Stimulated activated CD4-positive, alpha-beta T cell treated with anti-CD3 and anti-CD28 coated beads, Interleukin-2, amount 100 ng/mL, for 4 hours (primary cell): ENCODE measurements around the gene TBC1D22B.

Source experiments
- DNase-seq: peaks from one replicate; pipeline ENCODE4 v3.0.0-alpha.2; 2020; ENCODE audit warnings: low read depth

TBC1D22B gene

DNA sequence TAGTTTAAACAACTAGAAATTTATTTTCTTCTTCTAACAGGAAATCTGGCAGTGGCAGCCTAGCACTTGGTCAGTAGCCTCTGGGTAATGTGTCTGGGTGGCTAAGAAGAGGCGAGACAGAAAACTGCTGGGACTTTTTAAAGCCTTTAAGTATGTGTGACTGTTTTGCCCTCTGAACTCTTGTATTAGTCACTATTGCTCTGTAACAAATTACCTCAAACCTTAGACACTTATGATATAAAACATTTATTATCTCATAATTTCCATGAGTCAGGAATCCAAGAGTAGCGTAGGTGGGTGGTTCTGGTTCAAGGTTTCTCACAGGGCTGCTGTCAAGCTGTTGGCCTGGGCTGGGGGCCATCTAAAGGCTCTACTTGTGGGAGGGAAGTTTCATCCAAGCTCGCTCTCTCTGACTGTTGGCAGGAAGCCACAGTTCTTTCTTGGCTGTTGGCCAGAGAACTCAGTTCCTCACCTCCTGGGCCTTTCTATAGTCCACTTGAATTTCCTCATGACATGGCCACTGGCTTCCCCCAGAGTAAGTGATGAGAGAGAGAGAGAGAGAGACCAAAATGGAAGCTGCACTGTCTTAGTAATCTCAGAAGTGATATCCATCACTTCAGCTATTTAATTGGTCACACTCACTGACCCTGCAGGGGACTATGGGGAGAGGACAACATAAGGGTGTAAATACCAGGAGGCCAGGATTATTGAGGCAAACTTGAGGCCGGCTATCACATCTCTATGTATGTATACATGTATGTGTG is 17.4 kb upstream of the TBC1D22B start:
- peak; percentile 68 for DNase-seq

DNA sequence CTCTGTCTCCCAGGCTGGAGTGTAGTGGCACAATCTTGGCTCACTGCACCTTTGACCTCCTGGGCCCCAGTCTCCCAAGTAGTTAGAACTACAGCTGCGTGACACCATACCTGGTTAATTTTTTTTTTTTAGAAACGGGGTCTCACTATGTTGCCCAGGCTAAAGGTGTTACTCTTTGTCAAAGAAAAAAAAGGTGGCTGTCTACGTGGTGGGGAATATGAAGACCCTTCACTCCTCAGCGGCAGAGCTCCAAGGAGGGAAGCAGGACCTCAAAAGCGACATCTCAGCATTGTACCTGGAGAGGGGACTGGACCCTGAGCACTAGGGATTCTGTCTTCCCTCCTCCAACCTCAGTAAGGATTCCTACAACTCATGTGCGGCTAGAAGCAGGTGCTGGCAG is 16.4 kb upstream of the TBC1D22B start:
- DNase-seq, result no peak

DNA sequence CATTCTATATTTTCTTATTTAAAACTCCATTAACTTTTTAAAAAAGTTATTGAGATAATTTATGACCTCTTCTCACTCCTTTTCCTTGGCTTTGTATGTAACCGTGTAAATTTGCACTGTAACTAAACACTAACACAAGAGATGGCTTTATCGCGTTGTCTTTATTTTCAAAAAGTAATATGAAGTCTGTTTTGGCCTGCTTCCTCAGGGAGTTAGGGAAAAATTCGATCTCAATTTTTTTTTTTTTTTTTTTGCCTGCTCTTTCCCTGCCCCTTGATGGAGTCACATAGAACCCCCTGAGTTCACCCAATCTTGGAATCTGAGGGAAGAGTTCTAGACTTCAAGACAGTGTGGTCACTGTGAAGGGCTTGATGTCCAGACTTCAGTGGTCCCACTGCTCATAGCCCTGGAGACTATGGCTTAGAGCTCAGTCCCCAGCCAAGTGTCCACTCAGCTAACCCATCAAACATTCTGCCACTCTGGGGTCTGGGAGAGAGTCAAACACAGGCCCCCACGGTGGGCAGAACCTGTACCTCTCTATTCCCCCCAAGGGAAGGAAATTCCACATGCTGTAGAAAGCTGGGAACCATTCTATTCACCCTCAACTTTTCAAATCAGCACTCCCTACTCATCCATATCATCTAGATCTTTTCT is 15.7 kb upstream of the TBC1D22B start:
- DNase-seq, result no peak

DNA sequence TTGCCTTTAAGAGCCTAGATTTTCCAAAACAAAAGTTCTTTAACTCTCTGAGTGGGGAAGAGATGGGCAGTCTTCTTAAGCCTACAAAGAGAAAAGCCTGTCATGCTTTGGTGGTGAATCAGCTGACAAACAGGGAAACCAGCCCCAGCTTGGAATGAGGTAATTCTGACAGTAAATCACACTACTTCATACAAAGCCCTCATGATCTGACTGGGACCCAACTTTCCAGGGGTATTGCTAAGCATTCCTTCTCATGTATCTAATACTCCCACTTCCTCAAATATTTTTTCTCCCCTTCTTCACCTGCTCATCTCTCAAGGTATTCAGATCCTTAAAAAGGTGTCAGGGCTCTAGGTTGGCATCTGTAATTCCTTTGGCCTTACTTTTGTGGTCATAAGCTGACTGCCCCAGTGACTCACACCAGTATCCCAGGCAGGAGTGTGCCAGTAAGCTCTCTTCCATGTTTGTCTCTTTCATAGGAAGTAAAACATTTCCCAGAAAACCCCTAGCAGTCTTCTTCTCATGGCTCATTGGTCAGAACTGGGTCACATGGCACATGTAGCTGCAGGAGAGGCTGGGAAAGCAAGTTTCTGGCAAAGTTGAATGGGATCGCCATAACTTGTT is 15.0 kb upstream of the TBC1D22B start:
- DNase-seq, result no peak

DNA sequence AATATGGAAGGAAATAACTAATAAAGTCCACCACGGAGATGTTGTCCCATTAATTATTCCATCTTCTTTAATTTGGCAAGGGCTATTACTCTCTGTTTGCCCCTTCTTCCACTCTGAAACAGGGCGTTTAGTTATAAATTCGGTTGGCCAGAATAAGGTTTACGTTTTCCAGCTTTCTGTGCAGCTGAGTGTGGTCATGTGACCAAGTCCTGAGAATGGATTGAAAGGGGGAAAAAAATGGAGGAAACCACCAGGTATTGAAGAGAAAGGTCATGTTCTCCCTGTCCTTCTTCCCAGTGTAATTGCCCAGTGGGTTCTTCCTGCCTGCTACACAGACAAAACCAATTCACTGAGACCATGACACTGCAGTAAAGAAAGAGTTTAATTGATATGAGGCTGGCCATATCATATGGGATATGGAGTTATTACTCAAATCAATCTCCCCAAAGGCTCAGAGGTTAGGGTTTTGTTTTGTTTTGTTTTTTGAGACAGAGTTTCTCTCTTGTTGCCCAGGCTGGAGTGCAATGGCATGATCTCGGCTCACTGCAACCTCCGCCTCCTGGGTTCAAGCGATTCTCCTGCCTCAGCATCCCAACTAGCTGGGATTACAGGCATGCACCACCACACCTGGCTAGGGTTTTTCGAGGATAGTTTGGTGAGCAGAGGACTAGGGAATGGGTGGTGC is 14.3 kb upstream of the TBC1D22B start:
- DNase-seq, result no peak

DNA sequence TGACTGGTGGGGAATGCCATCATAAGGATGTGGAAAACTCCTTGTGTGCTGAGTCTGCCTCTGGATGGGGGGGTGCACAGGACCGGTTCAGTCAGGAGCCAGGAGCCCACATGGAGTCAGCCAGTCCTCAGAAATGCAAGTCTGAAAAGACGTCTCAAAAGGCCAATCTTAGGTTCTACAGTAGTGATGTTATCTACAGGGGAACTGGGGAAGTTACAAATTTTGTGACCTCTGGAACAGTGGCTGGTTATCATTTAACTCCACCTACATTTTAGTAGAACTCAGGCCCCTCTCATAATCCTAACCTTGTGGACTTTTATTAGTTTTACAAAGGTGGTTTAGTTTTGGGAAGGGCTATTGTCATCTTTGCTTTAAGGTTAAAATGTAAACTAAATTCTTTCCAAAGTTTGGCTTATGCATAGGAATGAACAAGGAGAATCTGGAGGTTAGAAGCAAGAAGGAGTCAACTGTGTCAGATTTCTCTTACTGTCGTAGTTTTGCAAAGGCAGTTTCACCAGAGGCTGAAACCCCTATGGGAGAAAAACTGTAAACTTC is 13.7 kb upstream of the TBC1D22B start:
- no peak for DNase-seq

GRCh38 chr6:37244430-37245310 is 12.9 kb upstream of the TBC1D22B start:
- no peak for DNase-seq

DNA sequence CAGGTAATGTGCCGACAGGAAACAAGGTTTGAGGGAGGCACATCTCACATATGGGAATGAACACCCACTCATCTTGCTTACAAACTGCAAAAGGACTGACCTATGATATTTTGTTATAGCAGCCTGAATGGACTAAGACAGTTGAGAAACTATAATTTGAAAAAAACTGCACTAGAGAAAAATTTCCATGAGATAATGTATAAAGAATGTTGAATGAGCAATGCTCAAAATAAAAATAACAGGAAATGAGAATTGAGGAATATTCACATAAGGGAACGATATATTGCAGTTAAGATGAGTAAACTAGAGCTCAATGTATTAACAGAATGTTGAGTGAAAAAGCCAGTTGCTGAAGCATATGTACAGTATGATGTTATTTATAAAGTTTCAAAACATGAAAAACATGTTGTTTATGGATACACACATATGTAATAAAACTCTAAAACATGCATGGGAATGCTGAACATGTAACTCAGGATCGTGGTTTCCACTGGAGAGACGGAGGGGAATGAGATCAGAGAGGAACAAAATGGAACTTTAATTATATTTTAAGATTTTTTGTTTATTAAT is 6.3 kb upstream of the TBC1D22B start:
- no peak for DNase-seq

DNA sequence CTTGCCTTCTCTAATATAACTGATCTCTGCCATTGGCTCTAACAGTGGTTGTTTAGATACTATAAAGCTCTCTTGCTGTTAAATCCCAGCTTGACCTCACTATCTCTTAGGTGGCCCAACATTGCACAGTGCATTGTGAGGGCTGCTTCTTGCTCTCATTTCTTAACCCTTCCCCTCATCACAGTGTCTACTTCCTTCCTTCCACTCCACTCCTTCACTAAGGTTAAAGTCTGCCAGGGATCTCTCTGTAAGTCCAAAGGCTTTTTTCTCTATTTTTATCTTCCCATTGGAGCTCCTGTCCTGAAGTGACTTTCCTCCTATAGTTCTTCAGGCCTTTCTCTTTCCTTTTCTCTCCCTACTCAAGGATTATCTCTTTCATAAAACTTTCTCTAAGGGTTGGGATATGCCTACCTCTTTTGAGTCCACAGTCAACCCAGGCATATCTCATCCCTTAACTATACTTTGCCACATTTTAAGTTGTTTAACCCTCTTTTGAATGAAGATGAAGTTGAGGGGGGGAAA is 4.0 kb upstream of the TBC1D22B start:
- no peak for DNase-seq

- no peak for DNase-seq
Observed at GRCh38 chr6:37254881-37255280, 2.7 kb upstream of the TBC1D22B start.

GRCh38 chr6:37256692-37257319 is 766 bp upstream of the TBC1D22B start:
- DNase-seq, result no peak

DNA sequence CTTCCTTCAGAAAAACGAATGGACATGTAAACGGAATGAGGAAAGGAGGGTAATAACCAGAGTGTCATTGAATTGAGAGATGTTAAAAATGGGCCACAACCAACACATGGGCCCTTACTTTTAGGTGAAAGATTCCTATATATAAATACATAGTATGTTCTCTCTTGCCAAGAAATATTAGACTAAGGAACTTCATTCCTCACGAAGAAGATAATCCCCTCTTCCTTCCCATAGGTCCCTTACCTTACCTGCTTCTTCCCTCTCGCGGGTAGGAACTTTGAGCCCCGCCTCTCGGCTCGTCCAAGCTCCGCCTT is 295 bp upstream of the TBC1D22B start:
- DNase-seq, result no peak

- DNase-seq, result no peak
Observed at GRCh38 chr6:37258405-37259105, 983 bp downstream of the TBC1D22B start.

DNA sequence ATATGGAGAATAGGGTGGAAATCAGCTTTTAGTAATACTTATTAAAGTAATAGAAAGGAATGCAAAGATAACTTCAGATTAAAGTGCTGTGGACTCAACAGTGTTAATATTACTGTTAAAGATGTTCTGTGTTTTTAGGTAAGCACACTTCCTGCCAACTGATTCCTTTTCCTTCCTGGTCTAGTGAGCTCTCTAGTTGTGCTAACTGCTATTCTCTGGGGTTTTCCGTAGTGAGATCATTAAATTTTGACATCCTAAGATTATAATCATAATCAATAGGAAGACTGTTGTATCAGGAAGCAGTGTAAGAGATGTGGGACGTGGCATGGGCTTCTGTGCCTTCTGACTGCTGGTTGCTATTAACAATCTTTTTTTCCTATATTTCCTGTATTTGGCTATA is 1.6 kb downstream of the TBC1D22B start:
- DNase-seq, result no peak

- DNase-seq, result no peak
Observed at GRCh38 chr6:37260040-37260439, 2.5 kb downstream of the TBC1D22B start.

DNA sequence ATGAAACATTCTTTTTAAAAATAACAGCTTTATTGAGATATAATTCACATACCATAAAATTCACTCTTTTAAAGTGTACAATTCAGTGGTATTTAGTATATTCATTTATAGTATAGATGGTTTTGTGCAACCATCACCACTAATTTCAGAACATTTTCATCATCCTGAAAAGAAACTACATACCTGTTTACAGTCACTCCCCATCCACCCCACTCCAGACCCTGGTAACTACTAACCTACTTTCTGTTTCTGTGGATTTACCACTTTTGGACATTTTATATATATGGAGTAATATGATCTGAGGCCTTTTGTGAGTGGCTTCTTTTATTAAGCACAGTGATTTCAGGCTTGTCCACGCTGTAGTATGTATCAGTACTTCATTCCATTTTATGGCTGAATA is 2.9 kb downstream of the TBC1D22B start:
- DNase-seq, result no peak

DNA sequence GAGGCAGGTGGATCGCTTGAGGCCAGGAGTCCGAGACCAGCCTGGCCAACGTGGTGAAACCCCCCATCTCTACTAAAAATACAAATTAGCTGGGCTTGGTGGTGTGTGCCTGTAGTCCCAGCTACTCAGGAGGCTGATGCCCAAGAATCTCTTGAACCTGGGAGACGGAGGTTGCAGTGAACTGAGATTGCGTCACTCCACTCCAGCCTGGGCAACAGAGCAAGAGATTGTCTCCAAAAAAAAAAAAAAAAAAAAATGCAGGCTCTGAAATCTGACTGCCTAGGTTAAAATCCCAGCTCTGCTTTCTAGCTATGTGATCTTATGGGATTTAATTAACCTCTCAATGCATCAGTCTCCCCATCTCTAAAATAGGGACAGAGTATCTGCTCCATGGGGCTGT is 3.6 kb downstream of the TBC1D22B start:
- DNase-seq, result no peak

- DNase-seq, result no peak
Observed at GRCh38 chr6:37262446-37263026, 5.0 kb downstream of the TBC1D22B start.

DNA sequence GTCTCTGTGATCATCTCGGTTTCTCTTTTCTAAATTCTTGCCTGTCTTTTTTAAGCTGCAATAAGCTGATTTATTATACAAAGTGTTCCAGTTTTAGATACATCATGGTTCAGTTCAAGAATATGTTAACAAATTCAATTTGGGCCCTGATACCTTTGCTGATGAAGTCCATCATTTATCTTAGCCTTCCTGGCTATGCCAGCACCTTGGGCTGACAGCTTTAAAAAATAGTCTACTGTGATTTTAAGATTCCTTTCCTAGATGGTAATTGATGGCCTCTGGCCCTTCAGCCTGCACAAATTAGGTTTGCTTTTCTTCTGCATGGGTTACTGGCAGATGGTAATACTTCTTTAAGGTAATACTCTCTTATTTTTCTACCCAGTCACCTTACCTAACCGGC is 7.4 kb downstream of the TBC1D22B start:
- no peak for DNase-seq

DNA sequence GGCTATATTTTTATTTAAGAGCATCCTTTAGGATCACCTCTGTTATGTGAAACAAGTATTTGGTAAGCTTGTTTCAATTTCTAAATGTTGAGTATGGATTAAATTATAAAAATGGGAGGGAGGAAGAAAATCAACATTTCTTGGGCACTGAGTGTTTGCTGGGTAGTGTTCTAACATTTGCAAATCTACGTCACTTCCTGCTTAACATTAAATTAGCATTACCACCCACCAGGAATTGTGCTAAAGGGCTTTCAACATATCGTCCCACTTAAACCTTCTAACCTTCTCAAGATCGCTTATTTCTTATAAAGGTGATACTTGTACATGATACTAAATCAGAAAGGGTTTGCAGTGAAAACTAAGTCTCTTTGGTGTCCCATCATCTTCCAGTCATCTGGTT is 8.3 kb downstream of the TBC1D22B start:
- no peak for DNase-seq
